Measurements from ENCODE around the gene IL5.

IL5 gene

DNA sequence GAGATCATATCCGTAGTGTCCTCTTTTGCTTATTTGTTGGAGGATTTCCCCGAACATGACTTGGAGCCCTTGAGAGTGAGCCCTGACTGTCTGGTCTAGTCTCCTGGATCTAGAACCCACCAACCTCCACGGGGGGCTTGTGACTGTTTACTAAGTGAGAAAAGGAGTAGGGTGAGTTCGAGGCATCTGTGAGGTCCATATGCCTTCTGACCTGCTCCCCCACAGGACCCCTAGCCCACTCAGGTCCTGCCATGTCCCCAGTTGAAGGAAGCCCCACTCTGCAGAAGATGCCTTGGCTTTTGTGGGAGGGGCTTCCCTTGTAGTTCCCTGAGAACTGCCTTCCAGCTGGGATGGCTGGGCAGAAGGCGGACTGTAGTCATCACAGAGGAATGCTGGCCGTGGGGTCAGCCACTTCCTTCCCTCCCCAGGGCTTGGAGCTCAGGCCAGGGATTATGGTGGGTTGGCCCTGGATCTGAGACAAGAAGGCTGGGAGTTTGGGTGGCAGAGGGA is 45.8 kb downstream of the IL5 start:
- DNase-seq: no peak

GRCh38 chr5:132496631-132497487 is 46.5 kb downstream of the IL5 start:
- peak; percentile 44 for DNase-seq

GRCh38 chr5:132496191-132496630 is 47.1 kb downstream of the IL5 start:
- DNase-seq: peak; percentile 86

DNA sequence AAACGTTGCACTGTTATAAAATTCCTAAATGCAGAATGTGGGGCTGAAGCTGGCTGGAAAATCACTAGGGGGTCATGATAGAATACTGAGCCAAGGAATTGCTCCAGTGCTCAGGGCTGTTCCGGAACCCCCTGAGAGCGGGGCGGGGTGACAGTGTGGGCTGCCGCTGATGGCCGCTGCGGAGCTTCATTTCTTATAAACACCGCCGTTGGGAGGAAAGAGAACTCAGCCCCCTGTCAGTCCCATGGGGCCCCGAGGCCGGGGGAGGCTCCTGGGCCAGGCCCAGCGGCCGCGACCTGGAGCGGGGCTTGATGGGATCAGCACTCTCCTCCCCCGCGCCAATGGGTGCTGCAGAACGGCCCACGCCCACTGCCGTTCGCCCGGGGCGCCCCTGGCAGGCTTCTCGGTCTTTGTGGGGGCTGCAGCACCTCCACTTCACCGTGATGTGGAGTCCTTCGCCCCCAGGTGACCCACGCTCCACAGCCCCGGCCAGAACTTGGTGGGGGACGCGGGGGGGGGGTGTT is 47.6 kb downstream of the IL5 start:
- peak; percentile 51 for DNase-seq

GRCh38 chr5:132493821-132494220 is 49.5 kb downstream of the IL5 start:
- no peak for DNase-seq

DNA sequence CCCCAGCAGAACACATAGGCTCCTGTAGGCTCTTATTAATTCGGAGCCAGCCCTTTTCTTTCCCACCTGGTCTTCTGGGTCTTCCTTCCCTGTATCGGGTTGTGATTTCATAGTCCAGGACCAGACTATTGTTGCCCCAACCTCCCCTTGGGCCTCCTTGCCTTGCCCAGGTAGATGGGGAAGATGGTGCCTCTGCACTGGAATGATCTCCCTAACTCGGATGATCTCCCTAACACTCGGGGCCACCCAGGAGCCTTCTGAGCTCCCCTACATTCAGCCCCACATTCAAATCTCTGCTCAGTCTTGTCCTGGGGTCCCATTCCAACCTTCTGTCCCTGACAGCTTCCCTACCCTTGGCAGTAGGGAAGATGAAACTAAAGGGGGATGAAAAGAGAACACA is 50.1 kb downstream of the IL5 start:
- DNase-seq: no peak

GRCh38 chr5:132492386-132493125 is 50.8 kb downstream of the IL5 start:
- DNase-seq: no peak

Measured in activated effector memory CD4-positive, alpha-beta T cell treated with Interleukin-2 at 50 U/mL for 16 hours (primary cell).